WERI-Rb-1 (cell line): ENCODE results near the gene FRMD4B.
"Not testable (repeated sequence)": the region's sequence is repeated elsewhere in the genome, so short reads cannot be mapped to it uniquely, and the experiment has no call there.

Experiments used
- DNase-seq: peaks from one replicate; pipeline ENCODE4 v3.0.0-alpha.2; 2020
- H3K27ac ChIP-seq: fragments of 250-450 bp; sonication (Bioruptor Pico); 2 replicates; pipeline ENCODE4 v1.5.1; 2020; ENCODE audit warnings: mild to moderate bottlenecking, moderate library complexity
- H3K27me3 ChIP-seq: fragments of 250-450 bp; sonication (Bioruptor Pico); 2 replicates; pipeline ENCODE4 v1.5.1; 2021; ENCODE audit warnings: mild to moderate bottlenecking, low read depth, moderate library complexity; ENCODE audit not compliant: insufficient read depth, severe bottlenecking
- H3K36me3 ChIP-seq: fragments of 250-450 bp; sonication (Bioruptor Pico); 2 replicates; pipeline ENCODE4 v1.5.1; 2020; ENCODE audit warnings: mild to moderate bottlenecking, moderate library complexity
- H3K4me3 ChIP-seq: 2 replicates; pipeline ENCODE4 v1.5.1; 2011; ENCODE audit warnings: low read depth, mild to moderate bottlenecking, control low read depth, low read length
- H3K9me3 ChIP-seq: fragments of 250-450 bp; sonication (Bioruptor Pico); 2 replicates; pipeline ENCODE4 v1.5.1; 2021; ENCODE audit warnings: mild to moderate bottlenecking, moderate library complexity; ENCODE audit not compliant: severe bottlenecking
- CTCF ChIP-seq: IDR thresholded peaks from 2 replicates; pipeline ENCODE4 v1.5.1; 2011; ENCODE audit warnings: low read depth, mild to moderate bottlenecking, control low read depth, inconsistent platforms, low read length

The FRMD4B gene

GRCh38 chr3:69288161-69288895, 97.6 kb downstream of the FRMD4B start:
- Histone ChIP-seq H3K9me3 (no peaks in the 10 kb centered on the region), H3K36me3 (no peaks in the 10 kb centered on the region), H3K27me3 (no peaks in the 10 kb centered on the region), H3K27ac (no peak overlapping the region), H3K4me3 (no peak overlapping the region)
- no peak for DNase-seq
- TF ChIP-seq CTCF = no peak

- H3K27ac ChIP-seq = no peak overlapping the region
- H3K9me3 ChIP-seq = no peaks in the 10 kb centered on the region
- H3K27me3 ChIP-seq = no peaks in the 10 kb centered on the region
- TF ChIP-seq CTCF = no peak
- DNase-seq = no peak
- no peaks in the 10 kb centered on the region for H3K36me3 ChIP-seq
- no peak overlapping the region for H3K4me3 ChIP-seq
Measured at GRCh38 chr3:69283913-69284611, 101.8 kb downstream of the FRMD4B start.

- no peak for TF ChIP-seq CTCF
- Histone ChIP-seq H3K9me3 (no peaks in the 10 kb centered on the region), H3K27ac (no peak overlapping the region), H3K36me3 (no peaks in the 10 kb centered on the region), H3K4me3 (no peak overlapping the region), H3K27me3 (no peaks in the 10 kb centered on the region)
- DNase-seq = no peak
Measured at GRCh38 chr3:69283496-69283895, 102.4 kb downstream of the FRMD4B start.

GRCh38 chr3:69282181-69282580, 103.7 kb downstream of the FRMD4B start:
- H3K9me3 ChIP-seq = no peaks in the 10 kb centered on the region
- no peak overlapping the region for H3K4me3 ChIP-seq
- TF ChIP-seq CTCF = no peak
- H3K36me3 ChIP-seq = no peaks in the 10 kb centered on the region
- H3K27ac ChIP-seq = no peak overlapping the region
- DNase-seq = no peak
- H3K27me3 ChIP-seq = no peaks in the 10 kb centered on the region

- DNase-seq, H3K27ac ChIP-seq, H3K9me3 ChIP-seq, H3K36me3 ChIP-seq, H3K27me3 ChIP-seq, H3K4me3 ChIP-seq: not testable (repeated sequence)
Measured at GRCh38 chr3:69277403-69277802, 108.5 kb downstream of the FRMD4B start.

GRCh38 chr3:69276884-69277283, 109.0 kb downstream of the FRMD4B start:
- H3K9me3 ChIP-seq = no peaks in the 10 kb centered on the region
- DNase-seq = no peak
- H3K36me3 ChIP-seq = no peaks in the 10 kb centered on the region
- H3K4me3 ChIP-seq = no peak overlapping the region
- no peak for TF ChIP-seq CTCF
- H3K27ac ChIP-seq = no peak overlapping the region
- H3K27me3 ChIP-seq = no peaks in the 10 kb centered on the region

GRCh38 chr3:69276191-69276590, 109.7 kb downstream of the FRMD4B start:
- not testable (repeated sequence) for H3K27ac ChIP-seq, H3K27me3 ChIP-seq, H3K36me3 ChIP-seq

More at GRCh38 chr3:69276191-69276590, 109.7 kb downstream of the FRMD4B start:
- not testable (repeated sequence) for H3K4me3 ChIP-seq, H3K9me3 ChIP-seq, DNase-seq
